Psoas muscle (tissue), 8 donors: ENCODE results near the gene MCTP2. TPM values are rescaled to one million over a fixed set of nuclear protein-coding genes. Genes with fewer than 3 reads are reported as not detected.

Source experiments
- ATAC-seq, 4 donors: fragments of 200-7000 bp; cut with Tn5 transposase; one replicate each; pipeline ENCODE4 v1.9.1; 2020; ENCODE audit warnings: moderate library complexity in 3 of 4, mild to moderate bottlenecking in 2 of 4
- DNase-seq, 2 donors: peaks; one replicate each; pipeline ENCODE4 v3.0.0-alpha.2; 2020
- H3K27ac ChIP-seq: fragments of 200-600 bp; one replicate; pipeline ENCODE4 v1.8.0; 2022
- H3K27me3 ChIP-seq, 3 donors: fragments of 200-600 bp in 1 of 3; one replicate each; pipeline versions ENCODE4 v1.6.1 to v1.8.0; 2013 to 2022; ENCODE audit warnings: low read length in 2 of 3, mild to moderate bottlenecking in 2 of 3, moderate library complexity in 1 of 3; ENCODE audit not compliant: insufficient read depth in 3 of 3
- H3K36me3 ChIP-seq, 2 donors: fragments of 200-600 bp in 1 of 2; one replicate each; pipeline versions ENCODE4 v1.6.1 to v1.8.0; 2013 to 2022; ENCODE audit warnings: low read depth in 1 of 2, mild to moderate bottlenecking in 1 of 2, moderate library complexity in 1 of 2; ENCODE audit not compliant: insufficient read depth in 1 of 2
- H3K4me1 ChIP-seq: fragments of 200-600 bp; one replicate; pipeline ENCODE4 v1.8.0; 2022
- H3K4me3 ChIP-seq: fragments of 200-600 bp; one replicate; pipeline ENCODE4 v1.8.0; 2022; ENCODE audit warnings: mild to moderate bottlenecking
- H3K9me3 ChIP-seq: fragments of 200-600 bp; one replicate; pipeline ENCODE4 v1.8.0; 2022
- CTCF ChIP-seq: fragments of 200-600 bp; IDR thresholded peaks from one replicate; pipeline ENCODE4 v1.8.0; 2022; ENCODE audit warnings: antibody characterized with exemption
- WGBS, 3 donors: extraction: QIAGEN DNeasy Blood & Tissue Kit; methylation state at CpG; one replicate each; pipeline versions ENCODE4 v1.1.6 to v1.1.7; 2013; 5-methylcytosine and 5-hydroxymethylcytosine counted together
- intact Hi-C, 2 donors: fragments of 100-400 bp; cut with DNase I; formaldehyde crosslinking; loops; one replicate each; pipeline versions ENCODE4 v1.11.0 to v1.14.2; 2022
- polyA plus RNA-seq, 3 donors: library from polyadenylated mRNA; stranded (reverse); fragments of 200-250 nt; gene quantifications; one replicate each; pipeline ENCODE4 v1.2.3, GENCODE V29; 2013
- total RNA-seq, 4 donors: library from RNA; stranded (reverse); fragmentation: NEBNext Ultra II Directional in 2 of 4; extraction: Animal tissue kit (Norgen Biotek cat#: 25700) in 2 of 4; gene quantifications; one replicate each; pipeline versions ENCODE4 v1.2.1 to v1.2.4, GENCODE V29; 2021 to 2023
- donor health status: healthy with polysubstance abuse.
- donor health status: DM: no; HTN: no; CAD: no; lungs with moderate emphysema.
- donor health status: Bipolar disorder and iron deficiency.
- donor health status: healthy.
- donor health status: DM: yes; HTN: yes; CAD: no.
- donor health status: DM: no; HTN: no; CAD: no.
- donor health status: DM: no; HTN: no; CAD: no.
- donor health status: DM: yes; HTN: yes; CAD: no.

MCTP2 gene
- total and polyA plus RNA-seq, 7 donors: 0.01 to 1.1 (median 0.33) TPM; not detected in 1

- intact Hi-C loops: no loop called here
- DNase-seq (no peak), ATAC-seq (no peak)
- Histone ChIP-seq H3K27ac (no peak overlapping the region), H3K4me1 (no peaks in the 10 kb centered on the region), H3K4me3 (no peak overlapping the region), H3K36me3 (no peaks in the 10 kb centered on the region), H3K27me3 (no peaks in the 10 kb centered on the region), H3K9me3 (no peaks in the 10 kb centered on the region)
- 72 to 84% (median 75%) methylated on average over 2 of the region's 2 CpGs for WGBS, 3 donors
- no peak for TF ChIP-seq CTCF
Measured at GRCh38 chr15:94524565-94524964, 293.2 kb downstream of the MCTP2 start.

GRCh38 chr15:94526071-94526689, 294.8 kb downstream of the MCTP2 start:
- no peaks in the 10 kb centered on the region for H3K36me3 ChIP-seq
- DNase-seq: no peak
- H3K27ac ChIP-seq: no peak overlapping the region
- H3K9me3 ChIP-seq: no peaks in the 10 kb centered on the region
- no peak overlapping the region for H3K4me3 ChIP-seq
- no peak for ATAC-seq
- TF ChIP-seq CTCF: no peak
- no peaks in the 10 kb centered on the region for H3K4me1 ChIP-seq
- no peaks in the 10 kb centered on the region for H3K27me3 ChIP-seq
- 58 to 65% (median 60%) methylated on average over 5 of the region's 5 CpGs for WGBS, 3 donors
- intact Hi-C loops: no loop called here

GRCh38 chr15:94532226-94532625, 300.9 kb downstream of the MCTP2 start:
- no peaks in the 10 kb centered on the region for H3K9me3 ChIP-seq
- no peak for DNase-seq
- no peaks in the 10 kb centered on the region for H3K27me3 ChIP-seq
- TF ChIP-seq CTCF: no peak
- no peaks in the 10 kb centered on the region for H3K36me3 ChIP-seq
- H3K4me1 ChIP-seq: no peaks in the 10 kb centered on the region
- no peak for ATAC-seq
- intact Hi-C loops: no loop called here
- H3K4me3 ChIP-seq: no peak overlapping the region
- H3K27ac ChIP-seq: no peak overlapping the region
- WGBS, 3 donors: 63 to 77% (median 65%) methylated on average over 3 of the region's 3 CpGs
